ENCODE data around the gene LPIN2. TPM values are rescaled to one million over a fixed set of nuclear protein-coding genes. Genes with fewer than 3 reads are reported as not detected.

The LPIN2 gene
- total and polyA plus RNA-seq, 2 of the 13 experiments (the other 11 are each of a cell fraction or from before 2014, with no cell fraction given), result 46.0 to 119 TPM

DNA sequence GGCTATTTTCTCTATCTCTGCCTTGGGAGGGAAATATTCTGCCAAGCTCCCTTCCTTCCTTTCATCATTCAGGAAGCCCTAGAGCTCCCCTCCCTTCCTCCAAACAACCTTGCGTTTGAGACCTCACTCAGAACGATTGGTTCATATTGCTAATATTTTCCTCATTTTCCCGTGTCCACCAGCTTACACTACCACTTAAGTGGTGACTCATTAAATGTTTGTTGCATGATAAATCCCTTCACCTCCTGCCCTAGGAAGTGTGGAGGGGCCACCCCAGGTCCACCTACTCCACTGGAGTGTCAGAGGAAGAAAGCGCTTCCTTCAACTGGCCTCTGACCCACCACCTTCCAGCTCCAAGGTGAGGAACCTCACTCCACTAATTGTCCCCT lies 2.3 kb upstream of the LPIN2 start (continued):
- TF ChIP-seq PHF20 (CRISPR knock-in tag; IDR thresholded peaks at IDR 0.05) (no peak), ZNF652 (CRISPR knock-in tag; IDR thresholded peaks at IDR 0.05; ENCODE audit: borderline replicate concordance, low read depth) (no peak), ZNF121 (CRISPR knock-in tag; IDR thresholded peaks at IDR 0.05) (no peak), NCOR1 (IDR thresholded peaks at IDR 0.05; ENCODE audit: borderline replicate concordance, low read length) (no peak), MAFK (conservative IDR thresholded peaks at IDR 0.05 in 1 of 2, IDR thresholded peaks at IDR 0.05 in 1 of 2; ENCODE audit: low read length in 2 of 2) (no peak), U2AF1 (optimal IDR thresholded peaks at IDR 0.05; ENCODE audit: low read depth, low read length) (no peak), THAP11 (CRISPR knock-in tag; IDR thresholded peaks at IDR 0.05) (no peak), ZFP36 (IDR thresholded peaks at IDR 0.05; ENCODE audit: borderline replicate concordance, low read depth, low read length, partially characterized antibody) (no peak), POGZ (CRISPR knock-in tag; IDR thresholded peaks at IDR 0.05) (no peak), DR1 (CRISPR knock-in tag; IDR thresholded peaks at IDR 0.05) (no peak)
- TF ChIP-seq, protein P1, sequence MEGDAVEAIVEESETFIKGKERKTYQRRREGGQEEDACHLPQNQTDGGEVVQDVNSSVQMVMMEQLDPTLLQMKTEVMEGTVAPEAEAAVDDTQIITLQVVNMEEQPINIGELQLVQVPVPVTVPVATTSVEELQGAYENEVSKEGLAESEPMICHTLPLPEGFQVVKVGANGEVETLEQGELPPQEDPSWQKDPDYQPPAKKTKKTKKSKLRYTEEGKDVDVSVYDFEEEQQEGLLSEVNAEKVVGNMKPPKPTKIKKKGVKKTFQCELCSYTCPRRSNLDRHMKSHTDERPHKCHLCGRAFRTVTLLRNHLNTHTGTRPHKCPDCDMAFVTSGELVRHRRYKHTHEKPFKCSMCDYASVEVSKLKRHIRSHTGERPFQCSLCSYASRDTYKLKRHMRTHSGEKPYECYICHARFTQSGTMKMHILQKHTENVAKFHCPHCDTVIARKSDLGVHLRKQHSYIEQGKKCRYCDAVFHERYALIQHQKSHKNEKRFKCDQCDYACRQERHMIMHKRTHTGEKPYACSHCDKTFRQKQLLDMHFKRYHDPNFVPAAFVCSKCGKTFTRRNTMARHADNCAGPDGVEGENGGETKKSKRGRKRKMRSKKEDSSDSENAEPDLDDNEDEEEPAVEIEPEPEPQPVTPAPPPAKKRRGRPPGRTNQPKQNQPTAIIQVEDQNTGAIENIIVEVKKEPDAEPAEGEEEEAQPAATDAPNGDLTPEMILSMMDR (CRISPR knock-in tag; IDR thresholded peaks at IDR 0.05), result no peak
- TF ChIP-seq, protein P2, sequence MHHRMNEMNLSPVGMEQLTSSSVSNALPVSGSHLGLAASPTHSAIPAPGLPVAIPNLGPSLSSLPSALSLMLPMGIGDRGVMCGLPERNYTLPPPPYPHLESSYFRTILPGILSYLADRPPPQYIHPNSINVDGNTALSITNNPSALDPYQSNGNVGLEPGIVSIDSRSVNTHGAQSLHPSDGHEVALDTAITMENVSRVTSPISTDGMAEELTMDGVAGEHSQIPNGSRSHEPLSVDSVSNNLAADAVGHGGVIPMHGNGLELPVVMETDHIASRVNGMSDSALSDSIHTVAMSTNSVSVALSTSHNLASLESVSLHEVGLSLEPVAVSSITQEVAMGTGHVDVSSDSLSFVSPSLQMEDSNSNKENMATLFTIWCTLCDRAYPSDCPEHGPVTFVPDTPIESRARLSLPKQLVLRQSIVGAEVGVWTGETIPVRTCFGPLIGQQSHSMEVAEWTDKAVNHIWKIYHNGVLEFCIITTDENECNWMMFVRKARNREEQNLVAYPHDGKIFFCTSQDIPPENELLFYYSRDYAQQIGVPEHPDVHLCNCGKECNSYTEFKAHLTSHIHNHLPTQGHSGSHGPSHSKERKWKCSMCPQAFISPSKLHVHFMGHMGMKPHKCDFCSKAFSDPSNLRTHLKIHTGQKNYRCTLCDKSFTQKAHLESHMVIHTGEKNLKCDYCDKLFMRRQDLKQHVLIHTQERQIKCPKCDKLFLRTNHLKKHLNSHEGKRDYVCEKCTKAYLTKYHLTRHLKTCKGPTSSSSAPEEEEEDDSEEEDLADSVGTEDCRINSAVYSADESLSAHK (CRISPR knock-in tag; IDR thresholded peaks at IDR 0.05; ENCODE audit: borderline replicate concordance), result no peak
- TF ChIP-seq, protein P3, sequence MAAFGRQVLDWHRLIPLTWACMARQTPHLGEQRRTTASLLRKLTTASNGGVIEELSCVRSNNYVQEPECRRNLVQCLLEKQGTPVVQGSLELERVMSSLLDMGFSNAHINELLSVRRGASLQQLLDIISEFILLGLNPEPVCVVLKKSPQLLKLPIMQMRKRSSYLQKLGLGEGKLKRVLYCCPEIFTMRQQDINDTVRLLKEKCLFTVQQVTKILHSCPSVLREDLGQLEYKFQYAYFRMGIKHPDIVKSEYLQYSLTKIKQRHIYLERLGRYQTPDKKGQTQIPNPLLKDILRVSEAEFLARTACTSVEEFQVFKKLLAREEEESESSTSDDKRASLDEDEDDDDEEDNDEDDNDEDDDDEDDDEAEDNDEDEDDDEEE (CRISPR knock-in tag; IDR thresholded peaks at IDR 0.05), result no peak
- TF ChIP-seq, protein P4, sequence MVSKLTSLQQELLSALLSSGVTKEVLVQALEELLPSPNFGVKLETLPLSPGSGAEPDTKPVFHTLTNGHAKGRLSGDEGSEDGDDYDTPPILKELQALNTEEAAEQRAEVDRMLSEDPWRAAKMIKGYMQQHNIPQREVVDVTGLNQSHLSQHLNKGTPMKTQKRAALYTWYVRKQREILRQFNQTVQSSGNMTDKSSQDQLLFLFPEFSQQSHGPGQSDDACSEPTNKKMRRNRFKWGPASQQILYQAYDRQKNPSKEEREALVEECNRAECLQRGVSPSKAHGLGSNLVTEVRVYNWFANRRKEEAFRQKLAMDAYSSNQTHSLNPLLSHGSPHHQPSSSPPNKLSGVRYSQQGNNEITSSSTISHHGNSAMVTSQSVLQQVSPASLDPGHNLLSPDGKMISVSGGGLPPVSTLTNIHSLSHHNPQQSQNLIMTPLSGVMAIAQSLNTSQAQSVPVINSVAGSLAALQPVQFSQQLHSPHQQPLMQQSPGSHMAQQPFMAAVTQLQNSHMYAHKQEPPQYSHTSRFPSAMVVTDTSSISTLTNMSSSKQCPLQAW (CRISPR knock-in tag; IDR thresholded peaks at IDR 0.05), result no peak
- TF ChIP-seq, protein P5, sequence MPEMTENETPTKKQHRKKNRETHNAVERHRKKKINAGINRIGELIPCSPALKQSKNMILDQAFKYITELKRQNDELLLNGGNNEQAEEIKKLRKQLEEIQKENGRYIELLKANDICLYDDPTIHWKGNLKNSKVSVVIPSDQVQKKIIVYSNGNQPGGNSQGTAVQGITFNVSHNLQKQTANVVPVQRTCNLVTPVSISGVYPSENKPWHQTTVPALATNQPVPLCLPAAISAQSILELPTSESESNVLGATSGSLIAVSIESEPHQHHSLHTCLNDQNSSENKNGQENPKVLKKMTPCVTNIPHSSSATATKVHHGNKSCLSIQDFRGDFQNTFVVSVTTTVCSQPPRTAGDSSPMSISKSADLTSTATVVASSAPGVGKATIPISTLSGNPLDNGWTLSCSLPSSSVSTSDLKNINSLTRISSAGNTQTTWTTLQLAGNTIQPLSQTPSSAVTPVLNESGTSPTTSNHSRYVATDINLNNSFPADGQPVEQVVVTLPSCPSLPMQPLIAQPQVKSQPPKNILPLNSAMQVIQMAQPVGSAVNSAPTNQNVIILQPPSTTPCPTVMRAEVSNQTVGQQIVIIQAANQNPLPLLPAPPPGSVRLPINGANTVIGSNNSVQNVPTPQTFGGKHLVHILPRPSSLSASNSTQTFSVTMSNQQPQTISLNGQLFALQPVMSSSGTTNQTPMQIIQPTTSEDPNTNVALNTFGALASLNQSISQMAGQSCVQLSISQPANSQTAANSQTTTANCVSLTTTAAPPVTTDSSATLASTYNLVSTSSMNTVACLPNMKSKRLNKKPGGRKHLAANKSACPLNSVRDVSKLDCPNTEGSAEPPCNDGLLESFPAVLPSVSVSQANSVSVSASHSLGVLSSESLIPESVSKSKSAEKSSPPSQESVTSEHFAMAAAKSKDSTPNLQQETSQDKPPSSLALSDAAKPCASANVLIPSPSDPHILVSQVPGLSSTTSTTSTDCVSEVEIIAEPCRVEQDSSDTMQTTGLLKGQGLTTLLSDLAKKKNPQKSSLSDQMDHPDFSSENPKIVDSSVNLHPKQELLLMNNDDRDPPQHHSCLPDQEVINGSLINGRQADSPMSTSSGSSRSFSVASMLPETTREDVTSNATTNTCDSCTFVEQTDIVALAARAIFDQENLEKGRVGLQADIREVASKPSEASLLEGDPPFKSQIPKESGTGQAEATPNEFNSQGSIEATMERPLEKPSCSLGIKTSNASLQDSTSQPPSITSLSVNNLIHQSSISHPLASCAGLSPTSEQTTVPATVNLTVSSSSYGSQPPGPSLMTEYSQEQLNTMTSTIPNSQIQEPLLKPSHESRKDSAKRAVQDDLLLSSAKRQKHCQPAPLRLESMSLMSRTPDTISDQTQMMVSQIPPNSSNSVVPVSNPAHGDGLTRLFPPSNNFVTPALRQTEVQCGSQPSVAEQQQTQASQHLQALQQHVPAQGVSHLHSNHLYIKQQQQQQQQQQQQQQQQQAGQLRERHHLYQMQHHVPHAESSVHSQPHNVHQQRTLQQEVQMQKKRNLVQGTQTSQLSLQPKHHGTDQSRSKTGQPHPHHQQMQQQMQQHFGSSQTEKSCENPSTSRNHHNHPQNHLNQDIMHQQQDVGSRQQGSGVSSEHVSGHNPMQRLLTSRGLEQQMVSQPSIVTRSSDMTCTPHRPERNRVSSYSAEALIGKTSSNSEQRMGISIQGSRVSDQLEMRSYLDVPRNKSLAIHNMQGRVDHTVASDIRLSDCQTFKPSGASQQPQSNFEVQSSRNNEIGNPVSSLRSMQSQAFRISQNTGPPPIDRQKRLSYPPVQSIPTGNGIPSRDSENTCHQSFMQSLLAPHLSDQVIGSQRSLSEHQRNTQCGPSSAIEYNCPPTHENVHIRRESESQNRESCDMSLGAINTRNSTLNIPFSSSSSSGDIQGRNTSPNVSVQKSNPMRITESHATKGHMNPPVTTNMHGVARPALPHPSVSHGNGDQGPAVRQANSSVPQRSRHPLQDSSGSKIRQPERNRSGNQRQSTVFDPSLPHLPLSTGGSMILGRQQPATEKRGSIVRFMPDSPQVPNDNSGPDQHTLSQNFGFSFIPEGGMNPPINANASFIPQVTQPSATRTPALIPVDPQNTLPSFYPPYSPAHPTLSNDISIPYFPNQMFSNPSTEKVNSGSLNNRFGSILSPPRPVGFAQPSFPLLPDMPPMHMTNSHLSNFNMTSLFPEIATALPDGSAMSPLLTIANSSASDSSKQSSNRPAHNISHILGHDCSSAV (CRISPR knock-in tag; IDR thresholded peaks at IDR 0.05; ENCODE audit: borderline replicate concordance), result no peak

Data from HepG2 (cell line).